GM23248 (cell line): ENCODE data around the gene PTPRD. TPM values are rescaled to one million over a fixed set of nuclear protein-coding genes. Genes with fewer than 3 reads are reported as not detected.

Experiments used
- DNase-seq: peaks from one replicate; pipeline ENCODE4 v3.0.0-alpha.2; 2015
- H2AFZ ChIP-seq: fragments of 200-600 bp; sonication (generic); 2 replicates; pipeline ENCODE4 v1.6.1; 2016; ENCODE audit warnings: antibody characterized with exemption
- H3F3A ChIP-seq: fragments of 200-600 bp; sonication (generic); 2 replicates; pipeline ENCODE4 v1.6.1; 2016; ENCODE audit warnings: mild to moderate bottlenecking, antibody characterized with exemption, mixed run types; ENCODE audit not compliant: insufficient read depth
- H3K27ac ChIP-seq: fragments of 200-600 bp; sonication (generic); 2 replicates; pipeline ENCODE4 v1.5.1; 2016; ENCODE audit warnings: mild to moderate bottlenecking
- H3K27me3 ChIP-seq: fragments of 200-600 bp; sonication (generic); replicated peaks from 2 replicates; pipeline ENCODE4 v1.6.1; 2016; ENCODE audit warnings: mild to moderate bottlenecking; ENCODE audit not compliant: insufficient read depth
- H3K36me3 ChIP-seq: fragments of 200-600 bp; sonication (generic); 2 replicates; pipeline ENCODE4 v1.6.1; 2016; ENCODE audit warnings: low read depth, mild to moderate bottlenecking
- H3K4me1 ChIP-seq: fragments of 200-600 bp; sonication (generic); 2 replicates; pipeline ENCODE4 v1.6.1; 2016; ENCODE audit warnings: mild to moderate bottlenecking; ENCODE audit not compliant: insufficient read depth
- H3K4me2 ChIP-seq: fragments of 200-600 bp; sonication (generic); one replicate; pipeline ENCODE4 v1.6.1; 2016; ENCODE audit warnings: mild to moderate bottlenecking; ENCODE audit not compliant: unreplicated experiment
- H3K4me3 ChIP-seq: fragments of 200-600 bp; sonication (generic); 2 replicates; pipeline ENCODE4 v1.5.1; 2016; ENCODE audit warnings: mild to moderate bottlenecking
- H3K79me2 ChIP-seq: fragments of 200-600 bp; sonication (generic); 2 replicates; pipeline ENCODE4 v1.6.1; 2016; ENCODE audit warnings: mild to moderate bottlenecking; ENCODE audit not compliant: insufficient read depth
- H3K9ac ChIP-seq: fragments of 200-600 bp; sonication (generic); 2 replicates; pipeline ENCODE4 v1.6.1; 2016; ENCODE audit warnings: mild to moderate bottlenecking
- H3K9me2 ChIP-seq: fragments of 200-600 bp; sonication (generic); 2 replicates; pipeline ENCODE4 v1.6.1; 2016; ENCODE audit warnings: mixed run types, mild to moderate bottlenecking, moderate library complexity; ENCODE audit not compliant: insufficient read depth
- H3K9me3 ChIP-seq: fragments of 200-600 bp; sonication (generic); one replicate; pipeline ENCODE4 v1.6.1; 2017; ENCODE audit warnings: low read depth
- H4K20me1 ChIP-seq: fragments of 200-600 bp; sonication (generic); 2 replicates; pipeline ENCODE4 v1.6.0; 2016; ENCODE audit not compliant: insufficient read depth
- EZH2 ChIP-seq: fragments of 200-600 bp; sonication (generic); IDR thresholded peaks from 2 replicates; pipeline ENCODE4 v1.6.1; 2018; ENCODE audit warnings: antibody characterized with exemption, mild to moderate bottlenecking; ENCODE audit not compliant: insufficient read depth, poor library complexity, severe bottlenecking
- EZH2phosphoT487 ChIP-seq: fragments of 200-600 bp; sonication (generic); IDR thresholded peaks from 2 replicates; pipeline ENCODE4 v1.6.1; 2018; ENCODE audit warnings: antibody characterized with exemption, moderate library complexity, mild to moderate bottlenecking, low read depth; ENCODE audit not compliant: insufficient read depth
- WGBS, 2 experiments: methylation state at CpG; one replicate each; pipeline ENCODE4 v1.1.6; 2015 to 2017; ENCODE audit warnings: low lambda C conversion rate in 2 of 2, low coverage in 1 of 2; ENCODE audit errors: missing lambda C conversion rate in 2 of 2; 5-methylcytosine and 5-hydroxymethylcytosine counted together
- in situ Hi-C: fragments of 300-500 bp; cut with MboI; formaldehyde crosslinking; loops from 2 replicates; pipeline ENCODE4 v1.15.0; 2020
- polyA plus RNA-seq: library from polyadenylated mRNA; unstranded; fragments of >200 nt; fragmentation: Nextera tagmentation; extraction: Ambion mirVana; gene quantifications from 2 replicates; pipeline ENCODE4 v1.2.1, GENCODE V29; 2016
- total RNA-seq: library from RNA; depleted of rRNA; stranded (reverse); fragments of >200 nt; shearing (Covaris generic); gene quantifications from 2 replicates; pipeline ENCODE4 v1.2.3, GENCODE V29; 2014

The PTPRD gene
- total and polyA plus RNA-seq, 2 experiments from 2014 or later = 0.05 TPM; not detected in 1

DNA sequence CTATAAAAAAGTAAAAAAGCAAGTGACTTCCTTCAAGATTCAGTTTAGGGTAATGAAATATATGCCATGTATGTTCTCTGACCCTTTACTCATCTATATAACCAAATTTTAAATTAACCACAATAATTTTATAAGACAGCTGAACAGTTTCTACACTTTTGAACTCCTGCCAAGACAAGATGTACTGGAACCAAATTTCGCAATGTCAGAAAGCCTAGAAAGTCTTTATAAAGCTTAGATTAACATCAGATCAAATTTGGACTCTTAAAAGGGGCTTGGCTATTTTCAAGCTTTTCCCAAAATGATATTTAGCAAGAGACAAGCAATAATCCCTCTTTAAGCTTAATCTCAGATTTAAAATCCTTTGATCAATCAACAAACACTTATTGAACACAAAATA, 362.6 kb downstream of the PTPRD start:
- H3F3A ChIP-seq = no peaks in the 10 kb centered on the region
- H2AFZ ChIP-seq = no peak overlapping the region
- no peaks in the 10 kb centered on the region for H3K79me2 ChIP-seq
- H3K27me3 ChIP-seq = no peaks in the 10 kb centered on the region
- H3K9me3 ChIP-seq = no peaks in the 10 kb centered on the region
- H3K36me3 ChIP-seq = no peaks in the 10 kb centered on the region
- no peaks in the 10 kb centered on the region for H3K9me2 ChIP-seq
- H3K27ac ChIP-seq = no peak overlapping the region
- no peak overlapping the region for H3K4me2 ChIP-seq
- no peak overlapping the region for H3K9ac ChIP-seq
- no peaks in the 10 kb centered on the region for H4K20me1 ChIP-seq
- in situ Hi-C loops = no loop called here
- no peak for DNase-seq
- no peak overlapping the region for H3K4me3 ChIP-seq
- TF ChIP-seq EZH2phosphoT487 = no peak
- TF ChIP-seq EZH2 = no peak
- whole genome bisulfite sequencing, 2 experiments = 2 to 3% methylated on average over 1 of the region's 1 CpG
- H3K4me1 ChIP-seq = no peaks in the 10 kb centered on the region

DNA sequence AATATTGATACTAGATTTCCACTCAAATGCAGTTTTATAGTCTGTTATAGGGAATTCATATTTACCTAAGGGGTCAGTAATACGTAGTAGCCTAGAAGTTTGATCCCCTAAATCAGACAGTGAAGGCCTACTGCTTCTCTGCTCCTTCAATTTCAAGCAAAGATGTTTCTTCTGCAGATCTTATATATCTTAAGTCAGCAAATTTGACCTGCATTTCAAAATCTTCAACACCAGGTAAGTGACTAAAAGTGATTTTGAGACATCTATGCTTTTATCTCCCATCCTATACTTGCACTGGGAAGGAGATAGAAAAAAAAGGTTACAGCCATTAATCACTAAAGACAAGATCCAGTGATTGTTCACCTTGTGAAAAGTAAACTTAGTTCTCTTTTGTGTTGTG, 363.9 kb downstream of the PTPRD start:
- H3K9ac ChIP-seq = no peak overlapping the region
- no peaks in the 10 kb centered on the region for H3K36me3 ChIP-seq
- no peak for DNase-seq
- no peaks in the 10 kb centered on the region for H3K27me3 ChIP-seq
- no peaks in the 10 kb centered on the region for H3K79me2 ChIP-seq
- H2AFZ ChIP-seq = no peak overlapping the region
- no peaks in the 10 kb centered on the region for H4K20me1 ChIP-seq
- H3F3A ChIP-seq = no peaks in the 10 kb centered on the region
- H3K4me2 ChIP-seq = no peak overlapping the region
- no peaks in the 10 kb centered on the region for H3K9me2 ChIP-seq
- no peaks in the 10 kb centered on the region for H3K9me3 ChIP-seq
- WGBS, 2 experiments = 0 to 13% methylated on average over 1 of the region's 1 CpG
- H3K27ac ChIP-seq = no peak overlapping the region
- in situ Hi-C loops = no loop called here
- no peak overlapping the region for H3K4me3 ChIP-seq
- no peaks in the 10 kb centered on the region for H3K4me1 ChIP-seq
- TF ChIP-seq EZH2 (no peak), EZH2phosphoT487 (no peak)

DNA sequence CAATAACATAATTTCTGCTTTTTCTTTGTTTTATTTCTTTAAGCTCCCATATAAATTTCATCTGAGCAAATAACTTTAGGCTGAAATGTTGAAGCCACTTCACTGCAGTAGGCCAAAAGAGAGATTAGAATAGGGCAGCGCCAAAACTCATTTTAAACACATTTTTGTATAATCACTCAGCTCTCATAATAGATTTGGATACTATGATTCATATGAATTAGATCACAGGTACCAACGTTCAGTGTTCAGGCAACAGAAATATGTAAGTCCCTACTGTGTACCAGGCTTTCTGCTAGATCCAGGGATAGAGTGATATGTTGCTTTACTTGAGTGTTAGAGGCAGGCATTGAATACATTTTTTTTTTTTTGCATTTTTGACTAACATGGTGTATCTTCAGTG, 370.5 kb downstream of the PTPRD start:
- Histone ChIP-seq H3K4me3 (no peak overlapping the region), H4K20me1 (no peaks in the 10 kb centered on the region), H3F3A (no peaks in the 10 kb centered on the region), H3K36me3 (no peaks in the 10 kb centered on the region), H3K9ac (no peak overlapping the region), H3K4me2 (no peak overlapping the region), H2AFZ (no peak overlapping the region), H3K79me2 (no peaks in the 10 kb centered on the region), H3K9me3 (no peaks in the 10 kb centered on the region), H3K27me3 (no peaks in the 10 kb centered on the region), H3K27ac (no peak overlapping the region), H3K4me1 (no peaks in the 10 kb centered on the region), H3K9me2 (peaks cover 4% of the 10 kb centered on the region; the same call in 1 of the 2 replicates)
- TF ChIP-seq EZH2 (no peak), EZH2phosphoT487 (no peak)
- WGBS, 2 experiments = 8 to 10% methylated on average over 2 of the region's 2 CpGs
- DNase-seq = no peak
- in situ Hi-C loops = no loop called here

DNA sequence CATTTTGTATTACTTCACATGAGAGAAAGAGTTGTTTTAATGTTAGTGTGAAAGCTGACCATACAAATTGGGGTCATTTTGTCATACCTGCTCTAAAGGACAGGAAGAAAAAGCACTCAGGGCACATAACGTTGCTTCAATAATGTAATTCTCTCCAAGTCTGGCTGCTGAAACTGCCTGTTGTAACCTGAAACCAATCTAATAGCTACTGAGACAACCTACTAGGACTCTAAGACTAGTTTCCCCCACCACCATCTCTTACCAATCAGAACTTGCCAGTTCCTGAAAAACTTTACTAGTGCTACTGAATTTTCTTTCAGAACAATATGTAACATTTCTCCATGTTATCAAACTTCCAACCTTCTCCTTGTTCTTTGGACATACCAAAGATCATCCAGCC, 374.7 kb downstream of the PTPRD start:
- Histone ChIP-seq H2AFZ (no peak overlapping the region), H3K4me2 (no peak overlapping the region), H3K4me3 (no peak overlapping the region), H3K27me3 (no peaks in the 10 kb centered on the region), H3K27ac (no peak overlapping the region), H3K9me3 (no peaks in the 10 kb centered on the region), H3K9me2 (peaks cover 4% of the 10 kb centered on the region; the same call in 1 of the 2 replicates), H3K79me2 (no peaks in the 10 kb centered on the region), H4K20me1 (no peaks in the 10 kb centered on the region), H3K4me1 (no peaks in the 10 kb centered on the region), H3F3A (no peaks in the 10 kb centered on the region), H3K36me3 (no peaks in the 10 kb centered on the region), H3K9ac (no peak overlapping the region)
- 0% methylated on average over 1 of the region's 1 CpG for WGBS, 2 experiments
- DNase-seq = no peak
- in situ Hi-C loops = no loop called here
- no peak for TF ChIP-seq EZH2phosphoT487
- no peak for TF ChIP-seq EZH2

DNA sequence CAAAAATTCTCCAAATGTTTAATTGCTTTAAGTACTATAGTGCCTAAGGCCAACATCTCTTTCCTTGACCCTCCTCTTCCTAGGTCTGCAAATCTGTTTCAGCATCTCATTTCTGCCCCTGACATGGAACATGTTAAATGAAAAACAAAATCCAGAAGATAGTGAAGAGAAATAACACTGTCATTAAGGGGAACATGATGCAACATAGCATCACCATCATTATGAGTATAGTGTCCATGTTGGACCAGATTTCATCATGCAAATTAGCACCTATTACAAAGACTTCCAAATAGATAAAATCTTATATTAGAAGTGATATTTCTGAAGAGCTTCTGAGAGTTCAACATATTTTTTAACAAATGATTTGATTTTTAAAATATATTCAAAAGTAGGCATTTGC, 375.2 kb downstream of the PTPRD start:
- Histone ChIP-seq H3K9ac (no peak overlapping the region), H3K79me2 (no peaks in the 10 kb centered on the region), H3K4me3 (no peak overlapping the region), H2AFZ (no peak overlapping the region), H4K20me1 (no peaks in the 10 kb centered on the region), H3K27me3 (no peaks in the 10 kb centered on the region), H3K4me2 (no peak overlapping the region), H3K4me1 (no peaks in the 10 kb centered on the region), H3K9me2 (peaks cover 4% of the 10 kb centered on the region; the same call in 1 of the 2 replicates), H3K27ac (no peak overlapping the region), H3K36me3 (no peaks in the 10 kb centered on the region), H3F3A (no peaks in the 10 kb centered on the region), H3K9me3 (no peaks in the 10 kb centered on the region)
- TF ChIP-seq EZH2 = no peak
- no peak for TF ChIP-seq EZH2phosphoT487
- DNase-seq = no peak
- in situ Hi-C loops = no loop called here
